Skeletal muscle tissue (tissue), 4 donors: ENCODE measurements around the gene TPT1. TPM values are rescaled to one million over a fixed set of nuclear protein-coding genes. Genes with fewer than 3 reads are reported as not detected.

ENCODE experiments used
- H3K27ac ChIP-seq: one replicate; pipeline ENCODE4 v1.7.0; 2013; ENCODE audit warnings: mild to moderate bottlenecking, low read depth, low read length, inconsistent platforms
- H3K27me3 ChIP-seq, 3 donors: one replicate each; pipeline ENCODE4 v1.7.0; 2013; ENCODE audit warnings: low read length in 3 of 3; ENCODE audit not compliant: control insufficient read depth in 3 of 3, insufficient read depth in 3 of 3
- H3K36me3 ChIP-seq, 3 donors: one replicate each; pipeline ENCODE4 v1.7.0; 2013; ENCODE audit warnings: low read length in 3 of 3; ENCODE audit not compliant: control insufficient read depth in 3 of 3, insufficient read depth in 3 of 3
- H3K4me1 ChIP-seq, 3 donors: one replicate each; pipeline ENCODE4 v1.7.0; 2013; ENCODE audit warnings: low read length in 3 of 3, mild to moderate bottlenecking in 3 of 3; ENCODE audit not compliant: control insufficient read depth in 3 of 3, insufficient read depth in 3 of 3
- H3K4me3 ChIP-seq, 3 donors: one replicate each; pipeline ENCODE4 v1.7.0; 2013; ENCODE audit warnings: low read length in 3 of 3
- H3K9ac ChIP-seq, 3 donors: one replicate each; pipeline ENCODE4 v1.7.0; 2013; ENCODE audit warnings: low read length in 3 of 3, mild to moderate bottlenecking in 3 of 3, moderate library complexity in 2 of 3, low read depth in 1 of 3
- H3K9me3 ChIP-seq, 3 donors: one replicate each; pipeline ENCODE4 v1.7.0; 2013; ENCODE audit warnings: low read length in 3 of 3; ENCODE audit not compliant: control insufficient read depth in 3 of 3
- total RNA-seq: library from RNA; depleted of rRNA; stranded (reverse); fragments of >200 nt; gene quantifications from one replicate; pipeline ENCODE4 v1.2.3, GENCODE V29; 2014
- donor health status: Osteomylitis.

TPT1 gene
- total RNA-seq, 1 donor from 2014 or later: 4,283 TPM

DNA sequence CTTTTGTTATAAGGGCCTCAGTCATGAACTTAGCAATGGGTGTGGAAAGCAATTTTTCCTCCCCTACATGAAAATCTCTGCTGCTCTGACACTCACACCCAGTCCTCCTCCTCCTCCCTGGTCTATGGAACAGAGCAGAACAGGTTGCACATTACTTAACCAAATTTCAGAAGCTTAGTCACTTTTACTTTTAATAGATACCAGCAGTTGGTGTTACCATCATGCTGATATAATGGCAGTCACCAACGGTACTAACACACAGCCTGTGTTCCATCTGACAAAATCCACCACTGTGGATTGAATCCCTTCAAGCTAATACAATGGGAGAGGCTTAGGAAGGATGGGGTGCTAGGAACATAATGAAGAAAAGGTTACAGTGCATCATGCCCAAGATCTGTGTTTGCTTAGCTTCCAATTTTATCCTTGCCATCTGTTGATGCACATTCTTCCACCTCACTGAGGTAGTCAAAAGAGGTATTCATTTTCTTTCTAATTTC lies 9.8 kb downstream of the TPT1 start:
- H3K9ac ChIP-seq: no peak overlapping the region
- H3K4me3 ChIP-seq: no peak overlapping the region
- H3K4me1 ChIP-seq: peaks cover 30 to 50% (median 39%) of the 10 kb centered on the region in 3 donors
- H3K9me3 ChIP-seq: no peaks in the 10 kb centered on the region
- H3K27me3 ChIP-seq: no peaks in the 10 kb centered on the region
- H3K36me3 ChIP-seq: peaks cover 12 to 16% (median 15%) of the 10 kb centered on the region in 3 donors
- H3K27ac ChIP-seq: no peak overlapping the region

DNA sequence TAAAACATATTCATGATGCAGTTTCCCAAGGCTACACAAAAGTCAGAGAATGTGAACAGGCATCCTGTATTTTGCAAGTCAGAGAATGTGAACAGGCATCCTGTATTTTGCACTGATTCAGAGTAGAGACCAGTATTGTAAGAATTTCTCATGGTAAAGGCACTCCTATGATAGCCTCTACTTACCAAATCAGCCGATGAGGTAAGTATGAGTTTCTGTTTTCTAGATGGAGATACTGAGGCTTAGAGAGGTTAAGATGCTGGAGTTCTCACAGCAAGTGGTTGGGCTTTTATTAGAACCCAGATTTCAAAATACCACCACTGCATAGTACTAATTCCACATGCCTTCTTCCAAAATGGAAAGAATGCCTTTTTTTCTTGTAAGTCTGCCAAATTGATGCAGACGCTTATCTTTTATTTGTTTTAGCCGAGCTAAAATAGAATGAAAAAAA lies 12.3 kb downstream of the TPT1 start:
- peaks cover 25 to 42% (median 31%) of the 10 kb centered on the region in 3 donors for H3K4me1 ChIP-seq
- no peak overlapping the region for H3K9ac ChIP-seq
- H3K27me3 ChIP-seq: no peaks in the 10 kb centered on the region
- no peaks in the 10 kb centered on the region for H3K9me3 ChIP-seq
- H3K36me3 ChIP-seq: no peaks in the 10 kb centered on the region
- no peak overlapping the region for H3K27ac ChIP-seq
- H3K4me3 ChIP-seq: no peak overlapping the region

DNA sequence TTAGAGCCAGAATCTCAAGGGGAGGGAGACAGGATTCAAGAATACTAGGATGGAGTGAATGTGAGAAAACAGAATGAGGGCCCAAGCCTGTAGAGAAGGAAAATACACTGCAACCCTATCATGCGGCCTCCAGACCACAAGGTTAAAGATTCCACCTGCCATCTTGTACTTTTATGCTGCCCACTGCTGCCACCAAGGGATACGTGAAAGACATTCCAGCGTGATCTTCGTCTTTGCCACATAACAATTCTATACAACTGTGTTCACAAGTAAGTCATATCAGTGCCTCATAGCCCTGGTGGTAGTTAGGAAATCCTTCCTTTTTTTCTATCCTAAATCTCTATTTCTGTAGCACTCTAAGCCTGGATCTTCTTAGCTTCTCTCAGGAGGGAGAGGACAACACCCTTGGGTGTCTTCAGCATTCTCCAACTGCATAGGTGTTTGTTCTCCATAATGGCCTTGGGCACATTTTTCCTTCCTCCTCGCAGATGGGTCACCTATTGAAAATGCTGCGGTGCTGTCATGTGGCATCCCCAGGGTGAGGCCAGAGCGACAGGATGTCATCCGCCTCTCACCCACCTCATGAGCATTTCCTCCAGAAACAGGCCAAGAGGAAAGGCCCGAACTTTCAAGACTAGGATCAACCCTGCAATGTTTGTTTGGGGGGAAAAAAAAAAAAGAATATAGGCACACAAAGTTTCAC lies 13.6 kb downstream of the TPT1 start:
- Histone ChIP-seq H3K27ac (no peak overlapping the region), H3K27me3 (no peaks in the 10 kb centered on the region), H3K36me3 (no peaks in the 10 kb centered on the region), H3K9ac (no peak overlapping the region), H3K4me1 (peaks cover 23 to 33% (median 27%) of the 10 kb centered on the region in 3 donors), H3K9me3 (no peaks in the 10 kb centered on the region), H3K4me3 (no peak overlapping the region)

DNA sequence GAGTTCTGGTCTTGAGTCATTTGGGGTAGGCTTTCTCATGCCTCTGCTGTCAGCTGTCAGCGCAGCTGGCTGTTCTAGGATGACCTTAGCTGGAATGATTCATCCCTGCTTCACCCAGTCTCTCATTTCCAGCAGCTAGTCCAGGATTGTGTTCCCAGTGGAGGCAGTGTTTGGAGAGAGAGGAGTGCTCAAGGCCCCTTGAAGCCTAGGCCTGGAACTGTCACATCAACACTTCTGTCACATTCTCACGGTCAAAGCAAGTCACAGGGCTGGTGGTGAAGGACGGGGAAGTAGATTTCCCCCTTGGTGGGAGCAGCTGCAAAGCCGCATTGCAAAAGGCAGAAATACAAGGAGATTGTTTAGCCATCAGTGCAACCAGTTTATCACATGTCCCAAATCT lies 15.2 kb downstream of the TPT1 start:
- H3K9ac ChIP-seq: peak overlapping the region; percentile 28 to 40 (median 33)
- H3K27ac ChIP-seq: peak overlapping the region; percentile 77
- H3K4me3 ChIP-seq: peak overlapping the region in 1 of 3 donors; percentile 29
- no peaks in the 10 kb centered on the region for H3K27me3 ChIP-seq
- peaks cover 17 to 31% (median 26%) of the 10 kb centered on the region in 3 donors for H3K4me1 ChIP-seq
- no peaks in the 10 kb centered on the region for H3K9me3 ChIP-seq
- no peaks in the 10 kb centered on the region for H3K36me3 ChIP-seq

DNA sequence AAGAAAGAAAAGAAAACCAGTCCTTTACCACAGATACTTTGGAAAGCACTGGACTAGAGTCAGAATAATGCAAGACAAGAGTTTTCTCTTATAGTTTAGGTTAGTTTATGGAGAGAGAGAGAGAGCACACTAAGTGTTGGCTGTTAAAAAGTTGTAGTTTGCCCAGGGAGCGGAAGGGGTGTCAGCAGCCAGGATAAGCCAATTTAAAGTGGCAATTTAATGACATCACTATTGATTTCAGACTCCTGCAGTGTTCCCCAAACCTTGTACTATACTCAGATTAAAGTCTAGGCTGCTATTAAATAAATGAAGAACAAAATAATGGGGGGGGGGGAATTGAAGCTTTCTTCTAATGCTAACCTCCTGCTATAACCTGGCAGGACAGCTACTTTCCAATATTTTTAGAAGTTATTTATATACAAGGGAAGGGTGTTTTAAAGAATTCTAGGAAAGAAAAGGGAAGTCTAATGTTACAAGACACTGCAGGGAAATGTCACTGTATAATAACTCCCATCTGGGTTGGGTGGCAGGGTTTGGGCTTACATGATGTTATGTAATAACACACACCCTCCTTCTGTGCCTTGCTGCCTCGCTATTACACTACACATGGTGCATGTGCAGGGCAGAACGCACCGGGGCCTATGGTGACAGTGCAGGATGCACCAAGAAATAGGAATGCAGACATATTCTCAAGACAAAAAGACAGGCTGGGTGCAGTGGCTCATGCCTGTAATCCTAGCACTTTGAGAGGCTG lies 19.9 kb downstream of the TPT1 start:
- Histone ChIP-seq H3K4me3 (no peak overlapping the region), H3K9me3 (no peaks in the 10 kb centered on the region), H3K36me3 (no peaks in the 10 kb centered on the region), H3K4me1 (peaks cover 12 to 22% (median 14%) of the 10 kb centered on the region in 3 donors), H3K9ac (no peak overlapping the region), H3K27me3 (no peaks in the 10 kb centered on the region), H3K27ac (no peak overlapping the region)

DNA sequence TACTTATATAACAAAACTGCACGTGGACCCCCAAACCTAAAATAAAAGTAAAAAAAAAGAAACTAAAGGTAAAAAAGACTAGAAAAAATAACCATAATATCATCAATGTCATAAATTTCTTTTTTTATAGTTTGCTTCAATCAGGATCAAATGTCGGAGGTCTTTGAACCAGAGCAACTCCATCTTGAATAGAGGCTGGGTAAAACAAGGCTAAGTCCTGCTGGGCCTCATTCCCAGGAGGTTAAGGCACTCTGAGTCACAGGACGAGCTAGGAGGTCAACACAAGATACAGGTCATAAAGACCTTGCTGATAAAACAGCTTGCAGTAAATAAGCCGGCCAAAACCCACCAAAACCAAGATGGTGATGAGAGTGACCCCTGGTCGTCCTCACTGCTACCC lies 24.0 kb downstream of the TPT1 start:
- no peaks in the 10 kb centered on the region for H3K9me3 ChIP-seq
- no peak overlapping the region for H3K4me3 ChIP-seq
- no peaks in the 10 kb centered on the region for H3K27me3 ChIP-seq
- H3K27ac ChIP-seq: no peak overlapping the region
- peaks cover 0 to 9% (median 0%) of the 10 kb centered on the region in 3 donors for H3K4me1 ChIP-seq
- H3K36me3 ChIP-seq: no peaks in the 10 kb centered on the region
- no peak overlapping the region for H3K9ac ChIP-seq

DNA sequence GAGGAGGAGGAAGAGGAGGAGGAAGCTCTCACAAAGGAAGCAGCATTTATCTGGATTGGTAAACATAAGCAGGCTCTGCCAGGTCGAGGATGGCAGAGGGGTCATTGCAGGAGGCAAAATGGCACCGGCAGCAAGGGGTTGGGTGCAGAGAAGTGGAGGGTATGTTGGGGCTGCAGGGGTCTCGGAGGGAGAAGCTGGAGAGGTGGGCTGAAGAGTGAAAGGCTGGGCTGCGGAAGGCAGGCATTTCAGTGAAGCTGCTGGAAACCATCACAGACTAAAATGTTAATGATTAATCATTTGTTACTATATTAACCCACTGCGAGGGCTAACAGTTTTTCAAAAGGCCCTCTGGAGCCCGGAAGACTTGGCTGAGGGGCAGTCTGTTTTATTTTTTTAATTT lies 24.6 kb downstream of the TPT1 start:
- H3K4me1 ChIP-seq: peaks cover 0 to 12% (median 0%) of the 10 kb centered on the region in 3 donors
- H3K9me3 ChIP-seq: no peaks in the 10 kb centered on the region
- H3K4me3 ChIP-seq: no peak overlapping the region

DNA sequence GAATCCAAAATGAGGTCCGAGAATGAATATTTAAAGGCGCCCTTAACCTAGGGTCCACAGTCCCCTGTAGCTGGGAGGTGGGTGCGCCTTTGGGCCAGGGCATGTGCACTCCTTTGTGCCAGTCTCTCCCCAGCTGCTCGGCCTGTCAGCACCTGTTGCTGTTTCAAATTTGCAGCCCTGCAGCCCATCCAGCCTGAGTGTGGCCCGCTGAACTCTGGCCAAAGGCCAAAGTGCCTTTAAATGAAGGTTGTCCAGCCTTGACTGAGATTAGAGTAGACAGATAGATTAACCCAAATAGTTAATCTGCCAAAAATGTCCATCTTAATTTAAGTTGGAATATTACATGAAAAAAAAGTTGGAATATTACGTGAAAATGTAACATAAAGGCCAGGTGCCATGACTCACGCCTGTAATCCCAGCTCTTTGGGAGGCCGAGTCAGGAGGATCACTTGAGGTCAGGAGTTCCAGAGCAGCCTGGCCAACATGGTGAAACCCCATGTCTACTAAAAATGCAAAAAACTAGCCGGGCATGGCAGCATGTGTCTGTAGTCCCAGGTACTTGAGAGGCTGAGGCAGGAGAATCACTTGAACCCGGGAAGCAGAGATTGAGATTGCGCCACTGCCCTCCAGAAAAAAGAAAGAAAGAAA lies 25.3 kb downstream of the TPT1 start:
- Histone ChIP-seq H3K4me1 (peaks cover 4 to 11% (median 5%) of the 10 kb centered on the region in 3 donors), H3K9ac (no peak overlapping the region), H3K27ac (no peak overlapping the region), H3K27me3 (peaks cover 0 to 4% (median 4%) of the 10 kb centered on the region in 3 donors), H3K4me3 (no peak overlapping the region), H3K36me3 (no peaks in the 10 kb centered on the region), H3K9me3 (no peaks in the 10 kb centered on the region)

More for the DNA sequence above, 24.6 kb downstream of the TPT1 start:
- Histone ChIP-seq H3K36me3 (no peaks in the 10 kb centered on the region), H3K9ac (no peak overlapping the region), H3K27me3 (peaks cover 0 to 4% (median 0%) of the 10 kb centered on the region in 3 donors), H3K27ac (no peak overlapping the region)

DNA sequence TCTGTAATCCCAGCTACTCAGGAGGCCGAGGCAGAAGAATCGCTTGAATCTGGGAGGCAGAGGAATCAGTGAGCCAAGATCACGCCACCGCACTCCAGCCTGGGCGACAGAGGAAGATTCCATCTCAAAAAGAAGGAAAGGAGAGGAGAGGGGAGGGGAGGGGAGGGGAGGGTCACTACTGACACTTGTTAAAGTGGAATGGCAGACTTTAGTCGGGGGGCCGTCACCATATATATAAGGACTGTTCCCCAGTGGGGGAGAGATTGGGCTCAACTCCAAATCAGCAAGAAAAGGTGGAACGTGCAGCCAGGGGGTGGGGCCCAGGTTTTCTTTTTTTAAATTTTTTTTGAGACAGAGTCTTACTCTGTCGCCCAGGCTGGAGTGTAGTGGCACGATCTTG lies 26.2 kb downstream of the TPT1 start:
- Histone ChIP-seq H3K4me3 (no peak overlapping the region), H3K4me1 (peaks cover 6 to 12% (median 6%) of the 10 kb centered on the region in 3 donors), H3K36me3 (no peaks in the 10 kb centered on the region), H3K27ac (no peak overlapping the region), H3K9ac (no peak overlapping the region), H3K9me3 (no peaks in the 10 kb centered on the region), H3K27me3 (peaks cover 0 to 4% (median 4%) of the 10 kb centered on the region in 3 donors)
